ENCODE data around the gene KCNK17.

KCNK17 gene

GRCh38 chr6:39266782-39267355, 47.4 kb downstream of the KCNK17 start:
- no peak for DNase-seq (ENCODE audit: low spot score)

- DNase-seq (ENCODE audit: low spot score) = no peak
These were observed 47.8 kb downstream of the KCNK17 start for GRCh38 chr6:39266375-39266774.

DNA sequence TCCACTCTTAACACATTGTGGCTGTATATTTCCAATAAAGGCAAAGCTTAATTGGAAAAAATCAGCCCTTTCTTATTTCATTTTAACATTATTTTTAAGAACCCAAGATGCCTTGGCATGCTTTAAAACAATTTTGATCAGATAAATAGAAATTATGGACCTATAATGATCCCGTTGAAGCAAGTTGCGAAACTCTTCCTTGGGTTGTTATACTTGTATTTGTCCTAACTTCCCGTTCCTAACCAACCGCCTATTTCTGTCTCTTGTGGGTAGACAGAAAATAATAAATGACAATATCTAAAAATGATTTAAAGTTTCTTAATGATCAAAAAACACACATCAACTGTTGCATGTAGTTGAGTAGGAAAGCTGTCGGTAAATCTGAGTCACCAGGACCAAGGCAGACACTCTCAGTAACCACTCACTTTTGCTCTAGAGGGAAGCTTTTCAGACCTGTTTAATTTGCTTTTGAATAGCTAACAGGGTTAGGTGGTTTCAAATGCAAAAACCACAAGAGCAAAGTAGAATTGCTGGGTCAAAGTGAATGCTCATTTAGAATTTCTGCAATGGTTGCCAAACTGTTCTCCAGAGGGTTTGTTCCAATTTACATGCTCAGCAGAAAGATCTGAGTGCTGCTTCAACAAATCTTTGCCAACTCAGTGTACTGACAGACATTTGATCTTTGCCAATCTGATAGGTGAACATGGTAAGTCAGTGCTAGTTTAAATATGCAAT, 50.7 kb downstream of the KCNK17 start:
- peak; percentile 53 for DNase-seq (ENCODE audit: low spot score)

GRCh38 chr6:39261751-39262150, 52.5 kb downstream of the KCNK17 start:
- no peak for DNase-seq (ENCODE audit: low spot score)

DNA sequence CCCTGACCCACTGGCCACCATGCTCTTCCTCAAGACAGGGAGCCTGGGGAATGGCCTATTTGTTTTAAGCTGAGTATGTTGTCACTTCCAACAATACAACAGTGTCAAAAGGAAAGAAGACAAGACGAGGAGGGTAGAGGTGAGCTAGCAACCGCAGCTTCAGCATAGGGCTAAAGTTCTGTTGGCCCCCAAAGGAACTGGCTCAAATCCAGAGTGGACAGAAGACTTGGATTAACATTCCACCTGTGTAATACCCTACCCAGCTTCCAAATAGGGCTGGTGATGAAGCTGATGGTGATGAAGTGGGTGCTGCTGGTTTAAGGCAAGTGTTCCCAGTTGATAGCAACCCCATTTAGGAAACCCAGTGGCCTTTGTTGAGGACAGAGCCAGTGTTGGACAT, 53.3 kb downstream of the KCNK17 start:
- no peak for DNase-seq (ENCODE audit: low spot score)

GRCh38 chr6:39260456-39260855, 53.8 kb downstream of the KCNK17 start:
- DNase-seq (ENCODE audit: low spot score) = no peak

DNA sequence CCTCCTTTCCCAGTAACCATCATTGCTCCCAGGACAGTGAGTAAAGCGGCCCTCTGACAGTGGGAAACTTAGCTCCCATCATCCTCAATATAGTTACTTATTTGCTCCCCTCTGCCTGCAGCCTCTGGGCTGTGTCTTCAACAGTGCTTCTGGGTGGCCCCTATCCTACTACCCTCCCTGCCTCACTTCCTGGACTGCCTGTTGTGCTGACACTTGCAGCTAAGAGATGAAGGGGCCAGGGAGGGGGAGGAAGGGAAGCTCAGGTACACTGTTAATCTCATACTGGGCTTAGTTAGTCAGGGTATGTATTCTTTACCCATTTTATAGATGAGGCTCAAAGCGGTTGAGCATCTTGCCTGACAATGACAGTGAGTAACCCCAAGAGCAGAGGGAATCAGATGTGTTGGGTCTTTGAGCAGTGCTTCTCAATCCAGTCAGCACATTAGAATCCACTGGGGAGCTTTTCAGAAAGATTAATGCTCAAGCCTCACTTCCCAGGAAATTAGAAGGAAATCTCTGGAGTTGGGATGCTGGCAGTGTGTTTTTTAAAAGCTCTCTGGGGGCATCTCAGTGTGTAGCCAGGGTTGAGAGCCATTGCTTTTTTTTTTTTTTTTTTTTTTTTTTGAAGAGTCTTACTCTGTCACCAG, 57.8 kb downstream of the KCNK17 start:
- DNase-seq (ENCODE audit: low spot score) = peak; percentile 45

DNA sequence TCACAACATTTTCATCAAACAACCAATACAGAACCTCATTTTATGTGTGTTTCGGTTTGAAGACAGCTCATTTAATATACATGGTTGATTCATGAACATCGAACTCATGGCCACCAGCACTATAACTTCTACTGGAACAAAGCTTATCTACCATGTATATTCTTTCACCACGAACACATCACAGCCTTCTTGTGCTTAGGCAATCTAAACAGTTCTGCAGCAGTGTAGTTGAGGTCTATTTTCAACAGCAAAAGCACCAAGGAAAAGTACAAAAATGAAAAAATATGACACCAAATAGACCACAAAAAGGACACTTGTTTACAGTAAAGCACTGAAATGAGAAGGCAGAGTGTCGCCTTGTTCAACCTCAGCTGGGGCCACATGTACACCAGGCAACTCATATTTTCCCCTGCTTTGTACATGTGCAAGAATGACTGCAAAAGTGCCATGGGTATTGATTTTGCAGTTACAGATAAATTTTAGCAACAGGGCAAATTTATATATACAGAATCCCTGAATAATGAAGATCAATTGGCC, 59.2 kb downstream of the KCNK17 start:
- no peak for DNase-seq (ENCODE audit: low spot score)

GRCh38 chr6:39251406-39251805, 62.8 kb downstream of the KCNK17 start:
- DNase-seq (ENCODE audit: low spot score) = no peak

DNA sequence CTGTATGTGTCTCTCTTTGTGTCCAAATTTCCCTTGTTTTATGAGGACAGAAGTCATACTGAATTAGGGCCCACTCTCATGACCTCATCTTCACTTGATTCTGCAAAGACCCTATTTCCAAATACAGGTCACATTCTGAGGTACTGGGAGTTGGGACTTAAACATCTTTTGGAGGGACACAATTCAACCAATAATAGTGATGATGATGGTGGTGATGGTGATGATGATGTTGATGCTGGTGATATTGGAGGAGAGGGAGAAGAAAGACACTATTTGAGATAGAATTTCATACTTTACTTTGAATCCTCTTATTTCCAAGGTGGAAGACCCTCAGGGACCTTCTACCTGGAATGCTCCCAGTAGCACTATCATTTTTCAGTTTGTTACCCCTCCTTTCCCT, 63.7 kb downstream of the KCNK17 start:
- no peak for DNase-seq (ENCODE audit: low spot score)

DNA sequence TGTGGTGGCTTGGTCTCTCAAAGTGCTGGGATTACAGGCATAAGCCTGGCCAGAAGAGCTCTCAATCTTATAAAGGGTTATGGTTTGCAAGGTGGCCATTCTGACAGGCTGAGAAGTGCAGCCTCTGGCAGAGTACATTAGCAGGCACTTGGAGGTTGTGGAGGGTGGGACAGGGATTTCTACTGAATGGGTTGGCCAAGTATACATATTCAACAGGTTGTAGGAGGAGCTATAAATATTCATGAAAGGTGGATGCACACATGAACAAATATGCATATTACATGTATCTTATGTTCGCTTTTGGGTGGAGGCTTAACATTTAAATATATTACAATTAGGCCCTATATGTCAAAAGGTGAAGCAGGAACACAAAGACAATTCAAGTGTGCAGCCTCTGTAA, 64.9 kb downstream of the KCNK17 start:
- DNase-seq (ENCODE audit: low spot score) = no peak

All from iPS-NIHi11 (cell line).